IPS DF 4.7 (cell line): ENCODE data around the gene MPP3.

Experiments used
- DNase-seq: peaks from one replicate; pipeline ENCODE4 v3.0.0-alpha.2; 2013; ENCODE audit warnings: low spot score; ENCODE audit errors: extremely low read depth

The MPP3 gene

GRCh38 chr17:43834106-43834505 is 1.2 kb upstream of the MPP3 start:
- no peak for DNase-seq

- no peak for DNase-seq
Observed at GRCh38 chr17:43832168-43832975, 574 bp downstream of the MPP3 start.

GRCh38 chr17:43831633-43832032 is 1.3 kb downstream of the MPP3 start:
- no peak for DNase-seq

GRCh38 chr17:43830510-43831140 is 2.3 kb downstream of the MPP3 start:
- no peak for DNase-seq

- no peak for DNase-seq
Observed at GRCh38 chr17:43829738-43830137, 3.2 kb downstream of the MPP3 start.

GRCh38 chr17:43827596-43827995 is 5.3 kb downstream of the MPP3 start:
- DNase-seq = no peak

- DNase-seq = no peak
Observed at GRCh38 chr17:43826206-43826605, 6.7 kb downstream of the MPP3 start.

GRCh38 chr17:43825567-43825966 is 7.4 kb downstream of the MPP3 start:
- DNase-seq = no peak

GRCh38 chr17:43823350-43824084 is 9.4 kb downstream of the MPP3 start:
- DNase-seq = no peak

- no peak for DNase-seq
Observed at GRCh38 chr17:43822570-43823190, 10.3 kb downstream of the MPP3 start.

- DNase-seq = no peak
Observed at GRCh38 chr17:43820759-43821158, 12.2 kb downstream of the MPP3 start.

GRCh38 chr17:43818966-43819365 is 14.0 kb downstream of the MPP3 start:
- no peak for DNase-seq

GRCh38 chr17:43817826-43818225 is 15.1 kb downstream of the MPP3 start:
- DNase-seq = no peak

- DNase-seq = no peak
Observed at GRCh38 chr17:43816336-43817320, 16.3 kb downstream of the MPP3 start.

GRCh38 chr17:43814714-43815113 is 18.2 kb downstream of the MPP3 start:
- no peak for DNase-seq

- DNase-seq = no peak
Observed at GRCh38 chr17:43814026-43814425, 18.9 kb downstream of the MPP3 start.

- no peak for DNase-seq
Observed at GRCh38 chr17:43813386-43813785, 19.6 kb downstream of the MPP3 start.

- DNase-seq = no peak
Observed at GRCh38 chr17:43812396-43813265, 20.3 kb downstream of the MPP3 start.

GRCh38 chr17:43810823-43811222 is 22.1 kb downstream of the MPP3 start:
- no peak for DNase-seq
